WTC11 (cell line): Measurements from ENCODE around the gene OSGEPL1. TPM values are rescaled to one million over a fixed set of nuclear protein-coding genes. Genes with fewer than 3 reads are reported as not detected.

Experiments used
- ATAC-seq: fragments of 200-7000 bp; cut with Tn5 transposase; 2 replicates; pipeline ENCODE4 v1.10.0; 2021; ENCODE audit warnings: mild to moderate bottlenecking, moderate library complexity
- CTCF ChIA-PET: fragments of 300-600 bp; sonication (Branson Sonifier 250); formaldehyde crosslinking; loops from one replicate; lab custom pipeline; 2021; ENCODE audit warnings: antibody characterized with exemption; lab: Charles Lee
- POLR2A ChIA-PET: fragments of 350-600 bp; sonication (Branson Sonifier 250); formaldehyde crosslinking; loops from one replicate; lab custom pipeline; 2021; ENCODE audit warnings: antibody characterized with exemption; lab: Charles Lee
- DNase-seq: peaks from one replicate; pipeline ENCODE4 v3.0.0; 2021; ENCODE audit warnings: low spot score
- H3K27ac Mint-ChIP-seq: 2 replicates; pipeline ENCODE4 v1.8.0; 2021; ENCODE audit warnings: mixed read lengths
- H3K27me3 Mint-ChIP-seq: 2 replicates; pipeline ENCODE4 v1.8.0; 2021; ENCODE audit warnings: low read depth, mild to moderate bottlenecking, moderate library complexity, mixed read lengths
- H3K36me3 Mint-ChIP-seq: 2 replicates; pipeline ENCODE4 v1.8.0; 2021; ENCODE audit warnings: mixed read lengths
- H3K4me1 Mint-ChIP-seq: 2 replicates; pipeline ENCODE4 v1.8.0; 2022; ENCODE audit warnings: mixed read lengths
- H3K4me3 Mint-ChIP-seq: 2 replicates; pipeline ENCODE4 v1.8.0; 2021; ENCODE audit warnings: mild to moderate bottlenecking, moderate library complexity, mixed read lengths
- H3K9me3 Mint-ChIP-seq: 2 replicates; pipeline ENCODE4 v1.8.0; 2021; ENCODE audit warnings: mixed read lengths
- AR ChIP-seq: fragments of 250-450 bp; sonication (Bioruptor Pico); IDR thresholded peaks from 2 replicates; pipeline ENCODE4 v1.9.0; 2021; ENCODE audit warnings: mild to moderate bottlenecking
- ATF1 ChIP-seq: sonication (generic); formaldehyde crosslinking; IDR thresholded peaks from 2 replicates; pipeline ENCODE4 v1.8.1; 2023; ENCODE audit warnings: mild to moderate bottlenecking, moderate library complexity, missing genetic modification reagents
- EMX1 ChIP-seq: fragments of 250-450 bp; sonication (Bioruptor Pico); IDR thresholded peaks from 2 replicates; pipeline ENCODE4 v1.8.0; 2021; ENCODE audit warnings: mild to moderate bottlenecking
- ERG ChIP-seq: fragments of 250-450 bp; sonication (Bioruptor Pico); IDR thresholded peaks from 2 replicates; pipeline ENCODE4 v1.8.0; 2021; ENCODE audit warnings: mild to moderate bottlenecking
- FOXK1 ChIP-seq: sonication (generic); formaldehyde crosslinking; IDR thresholded peaks from 2 replicates; pipeline ENCODE4 v1.8.0; 2022; ENCODE audit warnings: mild to moderate bottlenecking, moderate library complexity, missing genetic modification reagents
- MXD4 ChIP-seq: fragments of 250-450 bp; sonication (Bioruptor Pico); IDR thresholded peaks from 2 replicates; pipeline ENCODE4 v1.8.0; 2021; ENCODE audit warnings: mild to moderate bottlenecking, moderate library complexity, borderline replicate concordance
- NFYB ChIP-seq: sonication (generic); formaldehyde crosslinking; conservative IDR thresholded peaks from 2 replicates; pipeline ENCODE4 v1.8.0; 2022; ENCODE audit warnings: low read depth, missing genetic modification reagents
- ZNF138 ChIP-seq: sonication (generic); formaldehyde crosslinking; conservative IDR thresholded peaks from 2 replicates; pipeline ENCODE4 v1.8.1; 2022; ENCODE audit warnings: mild to moderate bottlenecking, moderate library complexity, missing genetic modification reagents
- ZNF219 ChIP-seq: sonication (generic); formaldehyde crosslinking; IDR thresholded peaks from 2 replicates; pipeline ENCODE4 v1.8.0; 2023; ENCODE audit warnings: missing genetic modification reagents, mild to moderate bottlenecking, borderline replicate concordance
- ZNF317 ChIP-seq: sonication (generic); formaldehyde crosslinking; IDR thresholded peaks from 2 replicates; pipeline ENCODE4 v1.8.1; 2023; ENCODE audit warnings: low read depth, mild to moderate bottlenecking, moderate library complexity, missing genetic modification reagents, borderline replicate concordance
- ZNF512 ChIP-seq: sonication (generic); formaldehyde crosslinking; IDR thresholded peaks from 2 replicates; pipeline ENCODE4 v1.8.1; 2022; ENCODE audit warnings: missing genetic modification reagents, borderline replicate concordance
- total RNA-seq: library from RNA; stranded (reverse); gene quantifications from 3 replicates; pipeline ENCODE4 v1.2.3, GENCODE V29; 2021
- TF ChIP-seq, protein P1 (sequence below): fragments of 250-450 bp; sonication (Bioruptor Pico); conservative IDR thresholded peaks from 2 replicates; pipeline ENCODE4 v1.9.0; 2021; ENCODE audit warnings: mild to moderate bottlenecking
- TF ChIP-seq, protein P2 (sequence below): sonication (generic); formaldehyde crosslinking; IDR thresholded peaks from 2 replicates; pipeline ENCODE4 v1.8.1; 2023; ENCODE audit warnings: mild to moderate bottlenecking, missing genetic modification reagents, moderate library complexity
- TF ChIP-seq, protein P3 (sequence below): fragments of 250-450 bp; sonication (Bioruptor Pico); IDR thresholded peaks from 2 replicates; pipeline ENCODE4 v2.1.2; 2022; ENCODE audit warnings: mild to moderate bottlenecking, moderate library complexity
- TF ChIP-seq, protein P4 (sequence below): sonication (generic); formaldehyde crosslinking; IDR thresholded peaks from 2 replicates; pipeline ENCODE4 v1.8.1; 2022; ENCODE audit warnings: mild to moderate bottlenecking, moderate library complexity, missing genetic modification reagents
- TF ChIP-seq, protein P5 (sequence below): fragments of 250-450 bp; sonication (Bioruptor Pico); IDR thresholded peaks from 2 replicates; pipeline ENCODE4 v1.9.0; 2021; ENCODE audit warnings: mild to moderate bottlenecking

The OSGEPL1 gene
- total RNA-seq, 1 experiment from 2014 or later: 15.2 TPM

- Mint-ChIP-seq H3K27me3 (no peaks in the 10 kb centered on the region), H3K36me3 (peaks cover 39% of the 10 kb centered on the region)
Measured at GRCh38 chr2:189798312-189799029, 35.9 kb upstream of the OSGEPL1 start.

More at GRCh38 chr2:189798312-189799029, 35.9 kb upstream of the OSGEPL1 start:
- Mint-ChIP-seq H3K4me1 (no peaks in the 10 kb centered on the region), H3K9me3 (no peaks in the 10 kb centered on the region), H3K27ac (no peak overlapping the region)
- CTCF ChIA-PET: interaction anchor here (0.6 to 1.2 kb wide), 9 partner anchors 10 to 1489 kb away, joined by 3 to 10 read pairs (median 4); partner anchors contain the start of gene OSGEPL1
- POLR2A ChIA-PET: interaction anchor here (0.6 kb wide), 1 partner anchor 1152 kb away, joined by 4 read pairs; no protein-coding TSS in a partner anchor
- ATAC-seq: no peak
- TF ChIP-seq ATF1 (CRISPR knock-in tag) (no peak), ERG (CRISPR knock-in tag) (no peak), ZNF317 (no peak), MXD4 (CRISPR knock-in tag) (no peak), ZNF138 (no peak), EMX1 (CRISPR knock-in tag) (no peak), AR (CRISPR knock-in tag) (no peak), ZNF219 (CRISPR knock-in tag) (no peak), NFYB (CRISPR knock-in tag) (no peak), ZNF512 (CRISPR knock-in tag) (no peak), FOXK1 (CRISPR knock-in tag) (no peak)
- TF ChIP-seq, protein P1, sequence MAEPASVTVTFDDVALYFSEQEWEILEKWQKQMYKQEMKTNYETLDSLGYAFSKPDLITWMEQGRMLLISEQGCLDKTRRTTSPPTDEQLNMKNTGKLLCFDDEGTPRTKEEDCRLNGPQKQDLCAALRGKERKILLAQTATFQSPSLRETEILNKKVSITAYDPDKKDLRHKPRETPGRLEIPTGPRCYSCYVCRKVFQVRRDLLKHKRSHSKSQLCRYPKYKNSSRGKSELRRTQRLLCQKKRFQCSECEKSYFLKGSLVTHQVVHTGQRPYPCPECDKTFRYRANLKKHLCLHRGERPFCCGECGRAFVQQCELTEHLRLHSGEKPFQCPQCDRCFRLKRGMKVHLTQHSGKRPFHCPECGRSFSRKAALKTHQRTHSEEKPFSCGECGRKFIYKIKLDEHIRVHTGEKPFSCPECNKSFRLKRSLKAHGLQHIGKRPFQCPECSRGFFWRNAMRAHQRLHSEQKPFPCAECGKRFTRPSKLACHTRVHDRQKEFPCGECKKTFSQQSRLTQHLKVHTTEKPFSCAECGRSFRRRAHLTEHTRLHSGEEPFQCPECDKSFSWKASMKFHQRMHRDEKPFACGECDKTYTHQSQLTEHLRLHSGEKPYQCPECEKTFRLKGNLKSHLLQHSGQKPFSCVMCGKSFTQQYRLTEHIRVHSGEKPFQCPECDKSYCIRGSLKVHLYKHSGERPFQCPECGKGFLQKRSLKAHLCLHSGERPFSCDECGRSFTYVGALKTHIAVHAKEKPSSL (CRISPR knock-in tag): no peak
- TF ChIP-seq, protein P2, sequence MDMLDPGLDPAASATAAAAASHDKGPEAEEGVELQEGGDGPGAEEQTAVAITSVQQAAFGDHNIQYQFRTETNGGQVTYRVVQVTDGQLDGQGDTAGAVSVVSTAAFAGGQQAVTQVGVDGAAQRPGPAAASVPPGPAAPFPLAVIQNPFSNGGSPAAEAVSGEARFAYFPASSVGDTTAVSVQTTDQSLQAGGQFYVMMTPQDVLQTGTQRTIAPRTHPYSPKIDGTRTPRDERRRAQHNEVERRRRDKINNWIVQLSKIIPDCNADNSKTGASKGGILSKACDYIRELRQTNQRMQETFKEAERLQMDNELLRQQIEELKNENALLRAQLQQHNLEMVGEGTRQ (CRISPR knock-in tag): no peak
- TF ChIP-seq, protein P3, sequence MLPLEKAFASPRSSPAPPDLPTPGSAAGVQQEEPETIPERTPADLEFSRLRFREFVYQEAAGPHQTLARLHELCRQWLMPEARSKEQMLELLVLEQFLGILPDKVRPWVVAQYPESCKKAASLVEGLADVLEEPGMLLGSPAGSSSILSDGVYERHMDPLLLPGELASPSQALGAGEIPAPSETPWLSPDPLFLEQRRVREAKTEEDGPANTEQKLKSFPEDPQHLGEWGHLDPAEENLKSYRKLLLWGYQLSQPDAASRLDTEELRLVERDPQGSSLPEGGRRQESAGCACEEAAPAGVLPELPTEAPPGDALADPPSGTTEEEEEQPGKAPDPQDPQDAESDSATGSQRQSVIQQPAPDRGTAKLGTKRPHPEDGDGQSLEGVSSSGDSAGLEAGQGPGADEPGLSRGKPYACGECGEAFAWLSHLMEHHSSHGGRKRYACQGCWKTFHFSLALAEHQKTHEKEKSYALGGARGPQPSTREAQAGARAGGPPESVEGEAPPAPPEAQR (CRISPR knock-in tag): no peak
- TF ChIP-seq, protein P4, sequence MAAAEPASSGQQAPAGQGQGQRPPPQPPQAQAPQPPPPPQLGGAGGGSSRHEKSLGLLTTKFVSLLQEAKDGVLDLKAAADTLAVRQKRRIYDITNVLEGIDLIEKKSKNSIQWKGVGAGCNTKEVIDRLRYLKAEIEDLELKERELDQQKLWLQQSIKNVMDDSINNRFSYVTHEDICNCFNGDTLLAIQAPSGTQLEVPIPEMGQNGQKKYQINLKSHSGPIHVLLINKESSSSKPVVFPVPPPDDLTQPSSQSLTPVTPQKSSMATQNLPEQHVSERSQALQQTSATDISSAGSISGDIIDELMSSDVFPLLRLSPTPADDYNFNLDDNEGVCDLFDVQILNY: no peak
- TF ChIP-seq, protein P5, sequence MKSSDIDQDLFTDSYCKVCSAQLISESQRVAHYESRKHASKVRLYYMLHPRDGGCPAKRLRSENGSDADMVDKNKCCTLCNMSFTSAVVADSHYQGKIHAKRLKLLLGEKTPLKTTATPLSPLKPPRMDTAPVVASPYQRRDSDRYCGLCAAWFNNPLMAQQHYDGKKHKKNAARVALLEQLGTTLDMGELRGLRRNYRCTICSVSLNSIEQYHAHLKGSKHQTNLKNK (CRISPR knock-in tag): no peak
- TF ChIP-seq, all 79 proteins: peak for 0
- DNase-seq: no peak
- H3K4me3 Mint-ChIP-seq: no peak overlapping the region
